Left kidney (tissue), 2 donors: Measurements from ENCODE around the gene SLC5A6. TPM values are rescaled to one million over a fixed set of nuclear protein-coding genes. Genes with fewer than 3 reads are reported as not detected.
A peak's percentile ranks its signal among the peaks of the same experiment; 100 is the strongest.
"Not testable (repeated sequence)": the region's sequence is repeated elsewhere in the genome, so short reads cannot be mapped to it uniquely, and the experiment has no call there.

Source experiments
- DNase-seq: peaks from one replicate; pipeline ENCODE4 v3.0.0-alpha.2; 2013
- polyA plus RNA-seq: library from polyadenylated mRNA; unstranded; fragments of 120-200 nt; gene quantifications from one replicate; pipeline ENCODE4 v1.2.1, GENCODE V29; 2013; ENCODE audit not compliant: insufficient read length

The SLC5A6 gene
- polyA plus RNA-seq, 1 donor = 48.6 TPM

- DNase-seq = not testable (repeated sequence)
These were observed 36.3 kb downstream of the SLC5A6 start for GRCh38 chr2:27175781-27176180.

- DNase-seq = no peak
These were observed 36.7 kb downstream of the SLC5A6 start for GRCh38 chr2:27175330-27175729.

GRCh38 chr2:27174638-27175037, 37.4 kb downstream of the SLC5A6 start:
- no peak for DNase-seq

GRCh38 chr2:27171351-27171848, 40.7 kb downstream of the SLC5A6 start:
- no peak for DNase-seq

GRCh38 chr2:27170581-27171337, 41.3 kb downstream of the SLC5A6 start:
- DNase-seq = no peak

GRCh38 chr2:27164960-27165763, 46.9 kb downstream of the SLC5A6 start:
- DNase-seq = no peak

- no peak for DNase-seq
These were observed 49.6 kb downstream of the SLC5A6 start for GRCh38 chr2:27162151-27163121.

GRCh38 chr2:27160191-27160590, 51.9 kb downstream of the SLC5A6 start:
- DNase-seq = no peak

GRCh38 chr2:27159271-27159670, 52.8 kb downstream of the SLC5A6 start:
- no peak for DNase-seq

GRCh38 chr2:27158468-27158867, 53.6 kb downstream of the SLC5A6 start:
- no peak for DNase-seq

GRCh38 chr2:27155069-27155520, 57.0 kb downstream of the SLC5A6 start:
- no peak for DNase-seq

- DNase-seq = peak; percentile 34
These were observed 57.6 kb downstream of the SLC5A6 start for GRCh38 chr2:27154488-27154887.

GRCh38 chr2:27152796-27153464, 59.1 kb downstream of the SLC5A6 start:
- DNase-seq = no peak

GRCh38 chr2:27152102-27152795, 59.8 kb downstream of the SLC5A6 start:
- no peak for DNase-seq

GRCh38 chr2:27150639-27151230, 61.3 kb downstream of the SLC5A6 start:
- DNase-seq = no peak

Other genes starting within 250 kb of the SLC5A6 start
- gene MAPRE3, start 241.6 kb downstream of the SLC5A6 start, polyA plus RNA-seq = 12.2 TPM
- gene TMEM214, start 179.3 kb downstream of the SLC5A6 start, polyA plus RNA-seq = 68.9 TPM
- 66.9 TPM for gene AGBL5, start 160.6 kb downstream of the SLC5A6 start, polyA plus RNA-seq
- 205 TPM for gene OST4, start 140.6 kb downstream of the SLC5A6 start, polyA plus RNA-seq
- gene EMILIN1, start 133.7 kb downstream of the SLC5A6 start, polyA plus RNA-seq = 57.7 TPM
- 47.9 TPM for gene KHK, start 125.5 kb downstream of the SLC5A6 start, polyA plus RNA-seq
- 5.4 TPM for gene CGREF1, start 93.1 kb downstream of the SLC5A6 start, polyA plus RNA-seq
- 1.4 TPM for gene ABHD1, start 88.5 kb downstream of the SLC5A6 start, polyA plus RNA-seq
- 49.3 TPM for gene PREB, start 77.6 kb downstream of the SLC5A6 start, polyA plus RNA-seq
- not detected for gene PRR30, start 72.9 kb downstream of the SLC5A6 start, polyA plus RNA-seq
- 0.50 TPM for gene TCF23, start 63.3 kb downstream of the SLC5A6 start, polyA plus RNA-seq
- 147 TPM for gene ATRAID, start 227 bp downstream of the SLC5A6 start, polyA plus RNA-seq
- 54.3 TPM for gene CAD, start 5.1 kb upstream of the SLC5A6 start, polyA plus RNA-seq
- gene SLC30A3, start 50.8 kb upstream of the SLC5A6 start, polyA plus RNA-seq = 6.2 TPM
- gene DNAJC5G, start 63.2 kb upstream of the SLC5A6 start, polyA plus RNA-seq = 2.0 TPM
- gene TRIM54, start 70.2 kb upstream of the SLC5A6 start, polyA plus RNA-seq = 6.7 TPM
- 0.65 TPM for gene UCN, start 96.2 kb upstream of the SLC5A6 start, polyA plus RNA-seq
- gene MPV17, start 110.8 kb upstream of the SLC5A6 start, polyA plus RNA-seq = 97.4 TPM
- 86.7 TPM for gene GTF3C2, start 144.5 kb upstream of the SLC5A6 start, polyA plus RNA-seq
- gene EIF2B4, start 158.1 kb upstream of the SLC5A6 start, polyA plus RNA-seq = 57.9 TPM
- 94.4 TPM for gene SNX17, start 158.3 kb upstream of the SLC5A6 start, polyA plus RNA-seq
- 19.6 TPM for gene ZNF513, start 168.5 kb upstream of the SLC5A6 start, polyA plus RNA-seq
- 96.0 TPM for gene PPM1G, start 197.3 kb upstream of the SLC5A6 start, polyA plus RNA-seq
- gene NRBP1, start 216.4 kb upstream of the SLC5A6 start, polyA plus RNA-seq = 132 TPM
- 10.7 TPM for gene KRTCAP3, start 230.1 kb upstream of the SLC5A6 start, polyA plus RNA-seq